Measurements from ENCODE around the gene ZNF565.

- TF ChIP-seq EP300 (IDR thresholded peaks at IDR 0.05; ENCODE audit: low read depth) (no peak), POLR2AphosphoS5 (IDR thresholded peaks at IDR 0.05) (no peak)
These were observed 63.9 kb downstream of the ZNF565 start for GRCh38 chr19:36150586-36150985.

All from transverse colon (tissue), 3 donors.